Measurements from ENCODE around the gene ACKR4.

GRCh38 chr3:132650153-132650552 is 53.1 kb downstream of the ACKR4 start:
- TF ChIP-seq CTCF (conservative IDR thresholded peaks at IDR 0.05; ENCODE audit: low read depth in 2 of 2) (no peak), EZH2phosphoT487 (IDR thresholded peaks at IDR 0.05; ENCODE audit: unreplicated experiment) (no peak), EZH2 (IDR thresholded peaks at IDR 0.05; ENCODE audit: low read depth, unreplicated experiment) (no peak), POLR2AphosphoS5 (IDR thresholded peaks at IDR 0.05; ENCODE audit: low read depth) (no peak), REST (IDR thresholded peaks at IDR 0.05; ENCODE audit: unreplicated experiment) (no peak), ZNF331 (CRISPR knock-in tag; IDR thresholded peaks at IDR 0.05; ENCODE audit: low read depth) (no peak)
